PFSK-1 (cell line): Measurements from ENCODE around the gene EID1.

Source experiments
- POLR2AphosphoS5 ChIP-seq: IDR thresholded peaks from 2 replicates; pipeline ENCODE4 v1.6.1; 2012; ENCODE audit warnings: low read depth, mild to moderate bottlenecking, control low read depth, low read length, moderate library complexity
- REST ChIP-seq, 2 experiments: IDR thresholded peaks; 2 replicates each; pipeline versions ENCODE4 v1.6.1 to v1.8.0; 2011 to 2012; ENCODE audit warnings: low read depth in 2 of 2, low read length in 2 of 2, control low read depth in 1 of 2, inconsistent platforms in 1 of 2, mild to moderate bottlenecking in 1 of 2, moderate library complexity in 1 of 2; ENCODE audit not compliant: insufficient read depth in 1 of 2

DNA sequence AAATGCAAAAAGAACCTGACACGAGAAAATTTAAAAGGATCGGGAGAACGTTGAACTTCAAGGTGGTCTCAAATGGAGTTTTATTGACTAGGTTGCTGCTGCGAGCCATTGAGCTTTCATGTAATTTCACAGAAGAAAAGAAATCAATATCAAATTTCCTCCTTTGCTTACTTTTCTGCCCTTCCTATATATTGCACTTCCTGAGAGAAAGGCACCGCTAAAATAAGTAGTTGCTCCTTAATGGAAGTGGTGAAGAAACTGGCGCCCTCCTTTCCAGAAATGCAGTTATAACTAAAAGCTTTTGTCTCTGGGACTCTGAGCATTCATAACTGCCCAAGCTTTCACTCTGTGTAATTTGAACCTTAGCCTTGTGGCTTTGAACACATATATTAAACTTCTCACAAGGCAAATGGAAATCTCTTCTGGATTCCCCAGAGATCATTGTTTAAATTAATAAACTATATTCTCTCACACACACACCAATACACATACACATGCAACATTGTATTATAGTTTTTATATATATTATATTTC lies 13.4 kb downstream of the EID1 start:
- no peak for TF ChIP-seq REST (IDR thresholded peaks at IDR 0.05; ENCODE audit: insufficient read depth in 1 of 2, low read depth in 2 of 2, low read length in 2 of 2)
- no peak for TF ChIP-seq POLR2AphosphoS5
